Measurements from ENCODE around the gene GAS2. TPM values are rescaled to one million over a fixed set of nuclear protein-coding genes. Genes with fewer than 3 reads are reported as not detected.

The GAS2 gene
- total RNA-seq, 1 donor, result 0.90 TPM

GRCh38 chr11:22685111-22685510 lies 18.7 kb downstream of the GAS2 start:
- DNase-seq (ENCODE audit: low read depth), result no peak
- no peak for TF ChIP-seq CTCF (IDR thresholded peaks at IDR 0.05; ENCODE audit: insufficient read depth, low read length)
- H3K4me3 ChIP-seq (ENCODE audit: low read depth, low read length), result no peak overlapping the region

GRCh38 chr11:22688914-22689313 lies 22.5 kb downstream of the GAS2 start:
- no peak for DNase-seq (ENCODE audit: low read depth)
- TF ChIP-seq CTCF (IDR thresholded peaks at IDR 0.05; ENCODE audit: insufficient read depth, low read length), result no peak
- no peak overlapping the region for H3K4me3 ChIP-seq (ENCODE audit: low read depth, low read length)

GRCh38 chr11:22690257-22690656 lies 23.8 kb downstream of the GAS2 start:
- no peak for DNase-seq (ENCODE audit: low read depth)
- H3K4me3 ChIP-seq (ENCODE audit: low read depth, low read length), result no peak overlapping the region
- no peak for TF ChIP-seq CTCF (IDR thresholded peaks at IDR 0.05; ENCODE audit: insufficient read depth, low read length)

- DNase-seq (ENCODE audit: low read depth), result no peak
- TF ChIP-seq CTCF (IDR thresholded peaks at IDR 0.05; ENCODE audit: insufficient read depth, low read length), result no peak
- H3K4me3 ChIP-seq (ENCODE audit: low read depth, low read length), result no peak overlapping the region
These were observed 24.5 kb downstream of the GAS2 start for GRCh38 chr11:22690871-22691270.

- DNase-seq (ENCODE audit: low read depth), result no peak
- H3K4me3 ChIP-seq (ENCODE audit: low read depth, low read length), result no peak overlapping the region
- TF ChIP-seq CTCF (IDR thresholded peaks at IDR 0.05; ENCODE audit: insufficient read depth, low read length), result no peak
These were observed 33.0 kb downstream of the GAS2 start for GRCh38 chr11:22699388-22699787.

GRCh38 chr11:22702031-22702430 lies 35.6 kb downstream of the GAS2 start:
- H3K4me3 ChIP-seq (ENCODE audit: low read depth, low read length), result no peak overlapping the region
- no peak for DNase-seq (ENCODE audit: low read depth)
- no peak for TF ChIP-seq CTCF (IDR thresholded peaks at IDR 0.05; ENCODE audit: insufficient read depth, low read length)

- peak; percentile 41 for DNase-seq (ENCODE audit: low read depth)
- no peak for TF ChIP-seq CTCF (IDR thresholded peaks at IDR 0.05; ENCODE audit: insufficient read depth, low read length)
- no peak overlapping the region for H3K4me3 ChIP-seq (ENCODE audit: low read depth, low read length)
These were observed 36.6 kb downstream of the GAS2 start for GRCh38 chr11:22703040-22703439.

Data from fibroblast of the aortic adventitia (primary cell).